DMS153 (cell line): Measurements from ENCODE around the gene HEMK1.

Source experiments
- DNase-seq: peaks from one replicate; lab custom pipeline; 2025; lab: John Stamatoyannopoulos, UW

HEMK1 gene

GRCh38 chr3:50542177-50543034 is 26.9 kb upstream of the HEMK1 start:
- no peak for DNase-seq

DNA sequence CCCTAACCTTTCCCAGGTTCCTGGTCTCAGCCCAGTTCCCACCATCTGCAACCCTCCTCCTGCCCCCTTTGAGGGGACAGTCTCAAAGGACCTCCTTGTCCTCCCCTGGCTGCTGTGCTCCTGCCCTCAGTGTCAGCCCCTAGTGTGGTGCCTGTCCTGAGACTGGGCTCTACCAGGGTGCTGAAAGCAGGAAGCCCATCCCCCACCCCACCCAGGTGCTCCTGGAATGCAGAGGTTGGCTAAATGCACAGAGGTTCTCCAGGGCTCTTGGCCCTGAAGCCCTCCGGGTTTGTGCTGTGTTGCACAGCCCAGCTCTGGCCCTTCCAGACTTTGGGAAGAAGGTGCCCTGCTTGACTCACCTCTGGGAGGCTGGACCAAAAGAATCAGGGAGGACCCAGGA is 23.5 kb upstream of the HEMK1 start:
- DNase-seq: no peak

- DNase-seq: no peak
Observed at GRCh38 chr3:50549226-50549625, 20.1 kb upstream of the HEMK1 start.

DNA sequence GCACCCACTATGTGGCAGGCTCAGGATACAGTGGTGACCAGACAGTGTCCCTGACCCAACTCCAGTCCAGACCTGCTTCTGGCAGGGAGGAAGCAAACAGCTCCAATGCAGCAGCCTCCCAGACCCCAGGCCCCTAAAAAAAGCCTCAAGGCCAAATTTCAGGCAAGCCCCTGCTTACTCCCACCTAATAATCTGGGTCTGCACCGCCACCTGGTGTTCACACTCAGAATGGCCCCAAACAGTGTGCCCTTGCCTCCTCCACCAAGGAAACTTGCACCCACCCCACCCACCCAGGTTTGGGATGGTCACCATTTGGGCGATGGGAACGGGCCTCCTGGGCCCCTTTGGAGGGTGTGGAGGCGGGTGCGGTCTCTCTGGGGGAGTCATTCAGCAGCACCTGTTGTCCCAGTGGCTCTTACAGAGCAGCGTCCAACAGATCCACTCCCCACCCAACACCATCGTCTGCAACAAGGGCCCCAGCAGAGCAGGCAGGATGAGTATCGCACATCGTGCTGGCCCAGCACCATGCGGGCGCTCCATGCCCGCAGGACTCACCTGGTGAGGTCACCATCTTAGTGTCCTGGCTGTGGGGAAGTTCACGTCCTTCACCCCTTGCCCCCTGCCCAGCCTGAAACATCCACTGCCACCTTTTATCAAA is 19.1 kb upstream of the HEMK1 start:
- DNase-seq: no peak

- DNase-seq: no peak
Observed at GRCh38 chr3:50551054-50551659, 18.2 kb upstream of the HEMK1 start.

DNA sequence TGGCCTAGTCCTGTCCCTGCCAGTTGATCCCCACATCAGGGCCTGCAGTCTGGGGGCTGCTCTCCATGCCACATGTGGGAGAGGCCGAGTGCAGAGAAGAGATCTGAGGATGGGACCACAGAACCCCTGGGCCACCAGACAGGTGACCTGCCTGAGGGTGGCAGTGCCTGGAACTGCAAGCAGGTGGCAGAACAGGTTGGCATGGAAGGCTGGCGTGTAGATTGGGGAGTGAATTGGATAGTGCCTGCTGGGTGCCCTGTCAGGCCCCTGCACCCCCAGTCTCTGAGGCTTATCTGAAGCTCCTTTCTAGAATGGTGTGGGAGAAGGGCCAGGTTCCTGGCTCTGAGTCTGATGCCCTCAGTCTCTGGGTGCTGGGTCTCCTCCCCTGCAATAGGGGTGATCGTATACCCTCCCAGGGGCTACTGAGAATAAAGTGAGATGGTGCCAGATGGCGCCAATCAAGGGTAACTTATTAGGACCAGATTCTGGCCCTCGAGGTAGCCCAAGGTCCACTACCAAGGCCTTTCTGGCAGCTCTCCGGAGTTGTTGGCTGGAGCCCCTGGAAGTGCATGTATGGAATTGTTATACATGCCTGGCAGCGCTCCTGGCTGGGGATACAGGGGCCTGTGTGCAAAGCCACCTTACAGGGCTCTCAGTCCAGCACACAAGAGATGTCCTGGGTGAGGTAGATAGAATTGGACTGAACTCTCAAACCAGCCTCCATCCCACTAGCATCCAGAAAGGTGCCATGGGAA is 17.5 kb upstream of the HEMK1 start:
- no peak for DNase-seq

GRCh38 chr3:50552598-50552997 is 16.7 kb upstream of the HEMK1 start:
- DNase-seq: no peak

GRCh38 chr3:50554553-50554952 is 14.8 kb upstream of the HEMK1 start:
- no peak for DNase-seq

GRCh38 chr3:50557106-50557505 is 12.2 kb upstream of the HEMK1 start:
- no peak for DNase-seq

DNA sequence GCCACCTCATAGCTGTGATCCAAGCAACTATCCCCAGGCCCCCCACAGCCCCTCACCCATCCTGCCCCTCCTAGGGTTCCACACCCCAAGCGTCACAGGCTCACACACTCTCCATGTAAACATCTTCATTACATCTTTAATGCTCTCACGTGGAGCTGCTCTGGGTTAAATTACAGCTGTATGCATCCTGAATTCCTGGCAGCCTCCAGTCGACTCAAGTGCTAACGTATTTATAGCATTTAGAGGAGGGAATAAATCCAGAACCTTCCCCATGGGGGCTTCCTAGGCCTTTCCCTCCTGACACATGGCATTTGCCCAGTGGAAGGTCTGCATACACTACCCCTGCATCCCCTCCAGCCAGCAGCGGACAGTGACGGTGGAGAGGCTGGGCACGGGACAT is 11.4 kb upstream of the HEMK1 start:
- no peak for DNase-seq

GRCh38 chr3:50559702-50560101 is 9.6 kb upstream of the HEMK1 start:
- no peak for DNase-seq

GRCh38 chr3:50562861-50563260 is 6.5 kb upstream of the HEMK1 start:
- no peak for DNase-seq

- DNase-seq: no peak
Observed at GRCh38 chr3:50563867-50564266, 5.5 kb upstream of the HEMK1 start.

GRCh38 chr3:50564321-50564720 is 5.0 kb upstream of the HEMK1 start:
- DNase-seq: no peak

- DNase-seq: no peak
Observed at GRCh38 chr3:50567011-50567385, 2.3 kb upstream of the HEMK1 start.

DNA sequence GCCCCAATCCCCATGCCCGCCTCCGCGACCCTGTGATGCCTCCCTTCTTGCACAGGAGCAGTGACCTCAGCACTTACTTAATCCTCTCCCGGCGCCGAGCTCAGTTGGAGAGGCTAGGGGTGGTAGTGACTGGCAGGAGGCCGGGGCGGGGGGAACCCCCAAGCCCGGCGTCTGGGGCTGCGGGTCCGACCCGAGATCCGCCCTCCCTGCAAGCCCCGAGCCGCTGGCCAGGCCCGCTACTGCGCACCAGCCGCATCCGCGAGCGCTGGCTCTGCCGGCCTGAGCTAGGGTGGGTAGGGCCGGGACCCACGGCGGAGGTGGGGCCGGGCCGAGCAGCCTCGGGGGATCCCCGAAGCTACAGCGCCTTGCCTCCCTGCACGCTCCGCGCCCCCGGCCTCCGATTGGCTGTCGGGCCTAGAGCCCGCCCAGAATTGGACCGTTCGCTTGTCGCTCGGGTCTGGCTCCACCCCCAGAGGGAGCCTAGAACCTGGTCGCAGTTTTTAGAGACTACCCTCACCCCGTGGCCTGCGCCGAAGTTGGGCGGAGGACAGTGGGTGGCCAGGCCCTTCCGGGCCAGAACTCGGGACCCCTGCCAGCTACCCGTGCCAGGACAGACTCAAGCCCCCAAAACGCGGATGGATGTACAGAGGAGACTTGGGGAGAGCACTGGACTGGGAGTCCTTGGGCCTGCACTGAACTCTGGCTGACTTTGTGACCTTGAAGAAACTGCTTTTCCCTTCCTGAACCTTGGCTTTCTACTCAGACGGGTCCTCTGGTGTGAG is 1.7 kb upstream of the HEMK1 start, which contains the start of gene C3orf18:
TSS of gene C3orf18 (minus strand) at position 362 of the 782 bp plus-strand sequence. CDS start 2,048 bp downstream, outside the sequence.
- peak; percentile 47 for DNase-seq

GRCh38 chr3:50570508-50571279 is 1.4 kb downstream of the HEMK1 start:
- DNase-seq: no peak

GRCh38 chr3:50571486-50571885 is 2.2 kb downstream of the HEMK1 start:
- DNase-seq: no peak

GRCh38 chr3:50572158-50572557 is 2.8 kb downstream of the HEMK1 start:
- DNase-seq: no peak

GRCh38 chr3:50572801-50573371 is 3.6 kb downstream of the HEMK1 start:
- no peak for DNase-seq
